ENCODE results near the gene CRHR2.

Gene CRHR2

DNA sequence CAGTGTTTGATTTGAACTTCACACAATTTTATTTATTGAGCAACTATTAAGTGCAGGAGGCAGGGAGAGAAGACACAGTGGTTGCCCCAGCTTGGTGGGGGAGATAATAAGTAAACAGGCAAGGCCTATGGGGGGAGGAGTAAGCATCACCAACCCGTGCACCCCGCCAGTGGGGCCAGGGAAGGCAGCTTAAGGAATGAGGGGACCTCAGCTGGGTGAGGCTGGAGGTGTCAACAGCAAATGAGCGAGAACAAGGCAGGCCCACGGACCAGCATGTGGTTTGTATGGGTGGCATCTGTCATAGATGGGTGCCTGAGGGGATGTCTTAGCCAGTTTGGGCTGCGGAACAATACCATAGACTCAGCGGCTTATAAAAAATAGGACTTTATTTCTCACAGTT, 24.1 kb upstream of the CRHR2 start:
- DNase-seq = no peak

GRCh38 chr7:30705596-30705995, 23.3 kb upstream of the CRHR2 start:
- DNase-seq = no peak

DNA sequence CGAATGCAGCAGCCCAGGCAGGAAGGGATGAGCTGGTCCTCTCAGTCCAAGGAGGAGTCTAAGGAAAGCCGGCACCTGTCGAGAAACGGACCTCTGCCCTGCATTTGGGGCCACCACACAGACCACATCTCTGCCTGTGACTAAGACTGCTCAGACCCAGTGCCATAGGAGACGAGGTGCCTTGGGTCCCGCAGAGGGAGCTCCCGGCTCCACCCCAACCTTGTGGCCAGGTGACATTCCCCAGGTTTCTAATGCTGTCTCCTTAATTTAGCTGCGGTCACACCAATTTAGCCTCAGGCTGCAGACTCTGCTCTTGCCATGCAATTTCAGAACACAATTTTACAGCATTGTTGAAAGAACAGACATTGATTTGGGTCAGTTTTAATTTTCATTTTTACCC, 22.8 kb upstream of the CRHR2 start:
- no peak for DNase-seq

DNA sequence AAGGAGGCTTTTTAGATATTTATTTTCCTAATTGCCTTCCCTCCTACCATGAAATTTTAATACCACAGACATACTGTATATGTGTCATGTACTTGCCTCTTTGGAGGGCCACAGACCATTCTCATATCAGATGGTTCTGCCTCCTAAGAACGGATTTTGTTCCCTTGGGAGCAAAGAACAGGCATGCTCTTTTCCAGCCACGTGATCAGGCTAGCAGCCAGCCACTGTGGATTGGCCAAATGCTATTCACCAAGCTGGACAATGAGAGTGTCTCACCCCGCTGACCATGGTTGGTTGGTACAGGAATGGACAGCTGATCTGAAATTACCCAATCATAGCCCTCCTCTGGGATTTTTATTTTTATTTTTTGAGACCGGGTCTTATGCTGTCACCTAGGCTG, 21.5 kb upstream of the CRHR2 start:
- DNase-seq = no peak

DNA sequence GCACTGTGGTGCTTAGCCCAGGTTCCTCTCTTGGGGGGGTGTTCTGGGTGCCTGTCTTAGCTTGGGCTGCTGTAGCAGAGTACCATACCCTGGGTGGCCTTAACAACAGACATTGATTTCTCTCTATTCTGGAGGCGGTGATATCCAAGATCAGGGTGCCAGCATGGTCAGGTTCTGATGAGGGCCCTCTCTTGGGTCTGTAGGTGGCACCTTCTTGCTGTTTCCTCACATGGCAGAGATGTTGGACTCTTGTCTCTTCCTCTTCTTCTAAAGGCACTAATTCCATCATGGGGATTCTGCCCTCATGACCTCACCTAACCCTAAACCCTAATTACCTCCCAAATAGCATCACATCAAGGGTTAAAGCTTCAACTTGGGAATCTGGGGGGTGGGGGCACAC, 19.9 kb upstream of the CRHR2 start:
- peak in 1 of 2 donors; percentile 13 for DNase-seq

GRCh38 chr7:30700941-30701340, 18.7 kb upstream of the CRHR2 start:
- DNase-seq = no peak

- no peak for DNase-seq
Observed at GRCh38 chr7:30699706-30700495, 17.6 kb upstream of the CRHR2 start.

- DNase-seq = no peak
Observed at GRCh38 chr7:30698481-30698880, 16.2 kb upstream of the CRHR2 start.

- DNase-seq = no peak
Observed at GRCh38 chr7:30697719-30698460, 15.6 kb upstream of the CRHR2 start.

- no peak for DNase-seq
Observed at GRCh38 chr7:30694774-30695721, 12.8 kb upstream of the CRHR2 start.

DNA sequence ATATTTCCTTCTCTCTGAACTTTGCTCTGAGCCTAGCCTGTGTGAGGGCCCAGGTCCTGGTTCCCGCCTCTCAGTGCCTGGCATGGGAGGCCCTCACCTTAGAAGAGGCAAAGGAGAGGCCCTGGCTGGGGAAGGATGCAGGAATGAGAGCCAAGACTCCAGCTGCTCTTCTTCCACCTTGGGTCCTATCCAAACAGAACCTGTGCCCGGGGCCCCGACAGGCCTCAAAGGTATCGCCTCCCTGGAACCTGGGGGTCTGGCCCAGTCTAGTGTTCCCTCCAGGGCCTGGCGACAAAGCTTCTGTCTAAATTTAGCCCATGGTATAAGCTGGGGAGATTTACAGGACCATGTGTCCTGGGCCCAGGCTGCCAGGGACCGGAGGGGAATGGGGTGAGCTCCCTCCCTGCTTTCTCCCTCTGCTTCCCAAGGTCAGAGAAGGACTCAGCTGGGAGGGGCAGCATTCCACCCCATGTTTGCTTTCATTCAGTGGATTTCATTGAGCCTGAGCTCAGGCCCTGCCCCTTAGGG, 12.0 kb upstream of the CRHR2 start:
- no peak for DNase-seq

DNA sequence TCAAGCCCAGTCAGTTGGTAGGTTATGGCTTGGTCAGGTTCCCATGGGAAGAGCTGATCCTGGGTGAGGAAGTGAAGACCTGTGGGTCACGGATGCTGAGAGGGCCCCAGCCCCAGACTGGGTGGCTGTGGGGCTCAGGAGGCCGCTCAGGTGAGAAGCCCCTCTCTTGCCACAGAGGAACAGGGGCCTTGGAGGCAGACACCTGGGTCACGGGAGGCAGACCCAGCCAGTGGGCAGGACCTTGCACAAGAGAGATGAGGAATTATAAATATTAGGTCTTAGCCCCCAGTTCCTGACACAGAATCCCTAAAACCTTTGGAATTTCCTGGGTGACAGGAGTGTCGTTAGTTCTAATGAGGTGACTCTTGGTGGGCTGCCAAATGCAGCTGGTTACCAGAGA, 10.6 kb upstream of the CRHR2 start:
- DNase-seq = no peak

DNA sequence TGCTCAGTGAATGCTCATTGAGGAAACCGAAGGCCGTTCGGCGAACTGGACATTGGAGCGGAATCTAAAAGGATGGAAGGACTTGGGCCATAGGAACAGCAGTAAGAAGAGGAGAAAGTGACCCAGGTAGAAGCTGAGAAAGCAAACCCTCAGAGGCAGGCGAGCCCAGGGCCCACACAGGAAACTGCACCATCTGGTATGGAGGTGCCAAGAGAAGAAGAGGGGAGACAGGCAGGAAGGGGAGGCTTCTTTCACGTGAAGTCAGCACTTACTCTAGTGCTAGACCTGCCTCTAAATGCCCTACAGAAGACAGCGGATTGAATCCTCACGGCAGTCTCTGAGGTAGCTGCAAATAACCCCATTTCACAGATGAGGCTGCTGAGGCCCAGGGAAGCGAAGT, 10.2 kb upstream of the CRHR2 start:
- DNase-seq = no peak

- DNase-seq = no peak
Observed at GRCh38 chr7:30690011-30690410, 7.8 kb upstream of the CRHR2 start.

GRCh38 chr7:30688718-30689221, 6.5 kb upstream of the CRHR2 start:
- DNase-seq = no peak

DNA sequence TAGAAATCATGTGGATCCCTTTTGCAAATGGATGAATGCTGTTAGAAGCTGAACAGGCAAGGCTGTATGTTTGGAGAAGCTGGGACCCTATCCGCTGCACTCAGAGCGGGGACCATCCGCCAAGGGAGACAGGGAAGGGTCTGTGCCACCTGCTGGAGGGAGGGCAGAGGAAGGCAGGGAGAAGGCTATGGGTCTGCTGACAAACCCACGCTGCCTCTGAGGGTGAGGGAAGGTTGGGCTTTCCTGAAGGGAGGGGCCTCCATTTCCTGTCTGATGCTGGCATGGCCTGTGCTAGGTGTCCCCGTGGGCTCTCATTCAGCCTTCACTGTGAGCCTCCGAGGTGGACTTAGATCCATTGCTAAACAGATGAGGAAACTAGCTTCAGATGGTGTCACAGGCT, 5.3 kb upstream of the CRHR2 start:
- DNase-seq = no peak

DNA sequence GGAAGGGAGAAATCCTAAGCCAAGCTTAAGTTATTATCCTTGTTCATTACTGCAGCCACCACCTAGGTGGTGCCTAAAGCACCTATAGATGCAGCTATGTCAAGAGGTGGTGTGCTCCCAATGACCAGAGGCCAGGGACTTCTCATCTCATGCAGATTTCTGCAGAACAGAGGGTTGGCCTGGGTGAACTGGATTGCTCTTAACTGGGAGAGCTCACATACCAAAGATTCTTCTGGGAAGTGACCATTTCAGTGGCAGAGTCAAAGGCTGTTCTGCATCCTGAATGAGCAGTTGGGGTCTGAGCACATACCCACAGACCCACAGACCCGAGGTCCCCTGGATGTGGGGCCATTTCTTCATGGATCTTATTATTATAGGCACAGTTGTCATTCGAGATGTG, 2.1 kb upstream of the CRHR2 start:
- no peak for DNase-seq

DNA sequence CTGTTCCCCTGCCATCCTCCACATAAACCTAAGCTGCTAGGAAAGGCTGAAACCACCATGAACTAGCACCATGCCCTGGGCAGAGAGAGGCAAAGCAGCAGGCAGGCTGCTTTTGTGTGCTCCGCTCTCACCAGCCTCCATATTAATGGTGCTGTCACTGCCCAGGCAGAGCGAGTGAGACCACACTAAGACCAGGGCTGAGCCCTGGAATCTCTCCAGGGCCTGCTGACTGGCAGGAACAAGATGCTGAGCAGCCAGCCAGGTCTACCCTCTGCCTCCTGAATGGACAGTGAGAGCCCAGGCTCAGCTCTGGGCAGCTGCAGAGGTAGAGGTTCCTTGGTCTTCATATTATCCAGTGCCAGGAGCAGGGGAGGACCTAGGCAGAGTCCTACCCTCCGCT, 1.6 kb upstream of the CRHR2 start:
- DNase-seq = no peak

- no peak for DNase-seq
Observed at GRCh38 chr7:30683306-30683705, 1.1 kb upstream of the CRHR2 start.

DNA sequence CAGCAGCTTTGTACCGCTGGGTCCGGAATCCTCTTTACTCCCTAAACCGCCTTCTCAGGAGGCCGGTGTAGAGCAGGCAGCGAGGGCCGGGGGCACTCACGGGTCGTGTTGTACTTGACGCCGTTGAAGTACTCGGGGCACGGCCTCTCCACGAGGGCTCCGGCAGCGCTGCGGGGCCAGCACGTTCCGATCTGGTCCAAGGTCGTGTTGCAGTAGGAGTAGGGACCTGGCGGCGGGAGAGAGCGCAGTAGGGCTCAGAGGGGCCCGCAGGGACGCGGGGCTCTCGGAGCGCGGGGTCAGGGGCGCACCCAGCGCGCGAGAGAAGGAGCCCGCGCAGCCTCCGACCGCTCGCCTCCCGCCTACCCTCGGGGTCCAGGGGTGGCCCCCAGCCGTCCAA, 443 bp downstream of the CRHR2 start:
- no peak for DNase-seq

DNA sequence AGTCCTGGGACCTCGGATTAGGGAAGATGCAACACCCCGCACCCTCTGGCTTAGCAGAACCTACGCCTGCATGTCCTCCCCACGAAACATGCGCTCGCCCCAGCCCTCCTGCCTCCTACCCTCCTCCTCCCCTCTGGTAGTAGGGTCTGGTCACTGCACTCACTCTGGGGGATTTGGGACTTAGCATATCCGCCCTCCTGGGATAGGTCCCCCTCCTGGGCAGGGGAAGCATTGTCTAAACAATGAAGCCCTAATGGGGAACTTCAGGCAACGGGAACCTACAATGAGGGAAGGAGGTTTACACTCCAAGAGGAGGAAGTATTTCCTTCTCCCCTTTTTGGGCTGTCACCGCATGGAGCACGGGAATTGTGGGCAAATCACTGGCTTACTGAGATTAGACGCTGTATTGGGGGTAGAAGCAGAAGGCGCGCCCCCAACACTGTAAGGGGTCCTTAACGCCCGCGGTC, 892 bp downstream of the CRHR2 start:
- no peak for DNase-seq

GRCh38 chr7:30679664-30680063, 2.6 kb downstream of the CRHR2 start:
- DNase-seq = no peak

DNA sequence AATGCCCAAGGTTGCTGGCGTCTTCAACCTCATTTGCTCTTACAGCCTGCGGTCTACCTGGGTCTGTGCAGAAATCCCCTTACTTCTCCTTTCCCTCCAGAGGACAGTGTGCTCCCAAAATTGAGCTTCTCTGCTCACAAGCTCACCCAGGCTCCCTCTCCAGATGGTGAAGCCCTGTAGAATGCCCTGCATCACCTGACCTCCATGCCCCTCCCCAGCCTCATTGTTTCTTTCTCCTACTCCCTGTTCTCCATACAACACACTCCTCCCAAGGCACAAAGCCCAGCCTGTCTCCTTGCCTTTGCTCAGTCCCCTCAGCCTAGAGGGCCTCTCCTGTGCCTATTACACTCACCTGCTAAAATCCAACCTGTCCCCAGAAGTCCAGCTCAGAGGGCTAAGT, 3.5 kb downstream of the CRHR2 start:
- no peak for DNase-seq

Measured in activated CD4-positive, alpha-beta T cell treated with anti-CD3 and anti-CD28 coated beads for 4 hours (primary cell).